Measurements from ENCODE around the gene PITHD1.
"Not testable (repeated sequence)": the region's sequence is repeated elsewhere in the genome, so short reads cannot be mapped to it uniquely, and the experiment has no call there.

PITHD1 gene

DNA sequence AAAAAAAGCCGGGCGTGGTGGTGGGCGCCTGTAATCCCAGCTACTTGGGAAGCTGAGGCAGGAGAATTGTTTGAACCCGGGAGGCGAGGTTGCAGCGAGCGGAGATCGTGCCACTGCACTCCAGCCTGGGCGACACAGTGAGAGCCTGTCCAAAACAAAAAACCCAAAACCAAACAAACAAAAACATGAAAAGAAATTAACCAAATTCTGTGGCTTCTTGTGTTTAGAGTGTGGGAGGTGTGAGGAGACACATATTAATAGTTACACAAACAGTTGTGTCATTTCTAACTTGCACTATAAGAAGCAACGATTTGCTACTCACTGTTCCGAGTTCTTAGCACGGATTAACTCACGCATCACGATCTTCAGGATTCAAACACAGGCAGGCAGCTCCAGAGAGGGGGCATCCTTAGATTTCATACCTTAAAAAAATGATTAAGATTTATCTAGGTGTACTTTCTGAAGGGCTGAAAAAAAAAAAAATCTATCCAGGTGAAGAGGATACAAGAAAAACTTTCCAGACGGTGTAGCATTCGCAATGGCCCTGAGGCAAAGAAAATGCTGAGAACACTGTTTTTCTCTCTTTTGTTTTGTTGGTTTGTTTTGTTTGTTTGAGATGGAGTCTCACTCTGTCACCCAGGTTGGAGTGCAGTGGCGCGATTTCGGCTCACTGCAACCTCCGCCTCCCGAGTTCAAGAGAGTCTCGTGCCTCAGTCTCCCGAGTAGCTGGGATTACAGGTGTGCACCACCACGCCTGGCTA, 47.7 kb downstream of the PITHD1 start:
- DNase-seq (ENCODE audit: low read depth), result no peak

DNA sequence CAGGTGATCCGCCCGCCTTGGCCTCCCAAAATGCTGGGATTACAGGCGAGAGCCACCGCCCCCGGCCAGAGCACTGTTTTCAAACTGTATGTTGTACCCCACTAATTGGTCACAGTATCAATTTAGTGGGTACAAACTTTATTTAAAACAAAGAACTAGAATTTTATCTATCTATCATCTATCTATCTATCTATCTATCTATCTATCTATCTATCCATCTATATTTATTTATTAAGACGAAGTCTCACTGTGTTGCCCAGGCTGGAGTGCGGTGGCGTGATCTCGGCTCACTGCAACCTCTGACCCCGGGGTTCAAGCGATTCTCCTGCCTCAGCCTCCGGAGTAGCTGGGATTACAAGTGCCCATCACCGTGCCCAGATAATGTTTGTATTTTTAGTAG, 48.4 kb downstream of the PITHD1 start:
- DNase-seq (ENCODE audit: low read depth), result not testable (repeated sequence)

DNA sequence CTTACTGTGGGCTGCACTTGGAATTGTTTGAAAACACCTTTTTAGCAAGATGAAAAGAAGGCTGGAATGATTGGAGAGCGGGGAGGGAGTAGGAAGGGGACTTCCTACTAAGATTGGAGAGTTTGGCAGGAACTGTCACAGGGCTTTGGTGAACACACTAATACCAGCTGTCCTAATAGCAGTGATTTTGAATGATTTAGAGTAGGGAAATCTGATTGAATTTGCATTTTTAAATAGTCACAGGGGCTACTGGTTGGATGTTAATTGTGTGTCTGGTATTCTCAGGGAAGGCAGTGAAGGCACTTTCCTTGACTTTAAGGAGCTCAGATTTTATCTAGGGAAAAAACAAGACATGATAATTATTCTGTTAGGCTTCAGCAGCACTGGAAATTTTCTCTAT, 49.5 kb downstream of the PITHD1 start:
- DNase-seq (ENCODE audit: low read depth), result no peak

DNA sequence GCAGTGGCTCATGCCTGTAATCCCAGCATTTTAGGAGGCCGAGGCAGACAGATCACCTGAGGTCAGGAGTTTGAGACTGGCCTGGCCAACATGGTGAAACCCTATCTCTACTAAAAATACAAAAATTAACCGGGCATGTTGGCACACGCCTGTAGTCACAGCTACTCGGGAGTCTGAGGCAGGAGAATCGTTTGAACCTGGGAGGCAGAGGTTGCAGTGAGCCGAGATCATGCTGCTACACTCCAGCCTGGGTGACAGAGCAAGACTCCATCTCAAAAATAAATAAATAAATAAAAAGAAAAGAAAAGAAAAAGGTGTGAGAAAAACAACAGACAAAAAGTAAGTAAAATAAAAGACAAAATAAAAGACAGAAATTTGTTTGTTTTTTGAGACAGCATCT, 55.9 kb downstream of the PITHD1 start:
- DNase-seq (ENCODE audit: low read depth), result not testable (repeated sequence)

DNA sequence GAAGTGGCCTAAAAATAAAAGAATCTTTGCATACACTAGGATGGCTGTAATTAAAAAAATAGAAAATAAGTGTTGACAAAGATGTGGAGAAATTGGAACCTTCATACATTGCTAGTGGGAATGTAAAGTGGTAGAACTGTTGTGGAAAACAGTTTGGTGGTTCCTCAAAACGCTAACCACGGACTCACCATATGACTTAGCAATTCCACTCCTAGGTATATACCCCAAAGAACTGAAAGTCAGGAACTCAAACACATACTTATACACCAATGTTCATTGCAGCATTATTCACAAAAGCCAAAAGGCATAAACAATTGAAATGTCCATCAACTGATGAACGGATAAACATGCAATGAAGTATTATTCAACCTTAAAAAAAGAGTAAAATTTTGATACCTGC, 57.8 kb downstream of the PITHD1 start:
- no peak for DNase-seq (ENCODE audit: low read depth)

Data from activated T-helper 9 cell treated with anti-CD3 and anti-CD28 coated beads, Interleukin-2, amount 50 U/mL, for 16 hours (primary cell).